Measurements from ENCODE around the gene DNTT.

Gene DNTT

GRCh38 chr10:96269438-96270300 lies 34.6 kb upstream of the DNTT start:
- Histone ChIP-seq H3K9ac (no peak overlapping the region), H2AFZ (peak overlapping the region; percentile 25), H3K4me1 (peaks cover 18% of the 10 kb centered on the region), H3K79me2 (no peaks in the 10 kb centered on the region), H3K4me3 (ENCODE audit: low read depth, low read length) (peak overlapping the region; percentile 3), H3K27ac (no peak overlapping the region), H3K36me3 (ENCODE audit: control insufficient read depth, insufficient read depth, low read length) (no peaks in the 10 kb centered on the region), H3K4me2 (ENCODE audit: low read length) (peak overlapping the region; percentile 43), H3K9me3 (ENCODE audit: control insufficient read depth, low read length) (no peaks in the 10 kb centered on the region), H3K27me3 (ENCODE audit: control insufficient read depth, insufficient read depth, low read length) (no peaks in the 10 kb centered on the region)
- TF ChIP-seq CTCF (IDR thresholded peaks at IDR 0.05) = no peak

- Histone ChIP-seq H3K79me2 (no peaks in the 10 kb centered on the region), H3K27ac (peak overlapping the region; percentile 66), H3K4me1 (peaks cover 18% of the 10 kb centered on the region), H3K27me3 (ENCODE audit: control insufficient read depth, insufficient read depth, low read length) (no peaks in the 10 kb centered on the region), H2AFZ (peak overlapping the region; percentile 65), H3K9ac (no peak overlapping the region), H3K4me3 (ENCODE audit: low read depth, low read length) (peak overlapping the region; percentile 63), H3K9me3 (ENCODE audit: control insufficient read depth, low read length) (no peaks in the 10 kb centered on the region), H3K4me2 (ENCODE audit: low read length) (peak overlapping the region; percentile 73), H3K36me3 (ENCODE audit: control insufficient read depth, insufficient read depth, low read length) (no peaks in the 10 kb centered on the region)
- TF ChIP-seq CTCF (IDR thresholded peaks at IDR 0.05) = no peak
Measured at GRCh38 chr10:96270571-96270970, 33.7 kb upstream of the DNTT start.

GRCh38 chr10:96271016-96271815 lies 33.0 kb upstream of the DNTT start, which contains the start of gene BLNK:
TSS of gene BLNK (minus strand) at chr10:96271569. CDS start at chr10:96271398, 171 bp downstream.
- Histone ChIP-seq H3K4me2 (ENCODE audit: low read length) (peak within 1 kb of the TSS; percentile 73), H3K9me3 (ENCODE audit: control insufficient read depth, low read length) (no peaks in the 10 kb centered on the region), H3K4me1 (peaks cover 21% of the 10 kb centered on the region), H2AFZ (peak within 1 kb of the TSS; percentile 65), H3K27ac (peak within 1 kb of the TSS; percentile 66), H3K36me3 (ENCODE audit: control insufficient read depth, insufficient read depth, low read length) (no peaks in the 10 kb centered on the region), H3K9ac (no peak within 1 kb of the TSS), H3K79me2 (no peaks in the 10 kb centered on the region), H3K27me3 (ENCODE audit: control insufficient read depth, insufficient read depth, low read length) (no peaks in the 10 kb centered on the region), H3K4me3 (ENCODE audit: low read depth, low read length) (peak within 1 kb of the TSS; percentile 63)
- TF ChIP-seq CTCF (IDR thresholded peaks at IDR 0.05) = no peak

- no peaks in the 10 kb centered on the region for H3K27me3 ChIP-seq (ENCODE audit: control insufficient read depth, insufficient read depth, low read length)
- H3K4me3 ChIP-seq (ENCODE audit: low read depth, low read length) = peak overlapping the region; percentile 63
- H2AFZ ChIP-seq = peak overlapping the region; percentile 65
- H3K9me3 ChIP-seq (ENCODE audit: control insufficient read depth, low read length) = no peaks in the 10 kb centered on the region
- peak overlapping the region; percentile 66 for H3K27ac ChIP-seq
- H3K9ac ChIP-seq = no peak overlapping the region
- no peak for TF ChIP-seq CTCF (IDR thresholded peaks at IDR 0.05)
- peaks cover 18% of the 10 kb centered on the region for H3K4me1 ChIP-seq
- H3K4me2 ChIP-seq (ENCODE audit: low read length) = peak overlapping the region; percentile 73
- H3K36me3 ChIP-seq (ENCODE audit: control insufficient read depth, insufficient read depth, low read length) = no peaks in the 10 kb centered on the region
- H3K79me2 ChIP-seq = no peaks in the 10 kb centered on the region
Measured at GRCh38 chr10:96272316-96273280, 31.6 kb upstream of the DNTT start.

All from parathyroid adenoma (tissue), 2 donors.